CD4-positive, alpha-beta T cell treated with Interleukin-15 for 1 hour (primary cell): ENCODE measurements around the gene TSPAN32.
A peak's percentile ranks its signal among the peaks of the same experiment; 100 is the strongest.

Experiments used
- DNase-seq: peaks from one replicate; pipeline ENCODE4 v3.0.0-alpha.2; 2020

The TSPAN32 gene

DNA sequence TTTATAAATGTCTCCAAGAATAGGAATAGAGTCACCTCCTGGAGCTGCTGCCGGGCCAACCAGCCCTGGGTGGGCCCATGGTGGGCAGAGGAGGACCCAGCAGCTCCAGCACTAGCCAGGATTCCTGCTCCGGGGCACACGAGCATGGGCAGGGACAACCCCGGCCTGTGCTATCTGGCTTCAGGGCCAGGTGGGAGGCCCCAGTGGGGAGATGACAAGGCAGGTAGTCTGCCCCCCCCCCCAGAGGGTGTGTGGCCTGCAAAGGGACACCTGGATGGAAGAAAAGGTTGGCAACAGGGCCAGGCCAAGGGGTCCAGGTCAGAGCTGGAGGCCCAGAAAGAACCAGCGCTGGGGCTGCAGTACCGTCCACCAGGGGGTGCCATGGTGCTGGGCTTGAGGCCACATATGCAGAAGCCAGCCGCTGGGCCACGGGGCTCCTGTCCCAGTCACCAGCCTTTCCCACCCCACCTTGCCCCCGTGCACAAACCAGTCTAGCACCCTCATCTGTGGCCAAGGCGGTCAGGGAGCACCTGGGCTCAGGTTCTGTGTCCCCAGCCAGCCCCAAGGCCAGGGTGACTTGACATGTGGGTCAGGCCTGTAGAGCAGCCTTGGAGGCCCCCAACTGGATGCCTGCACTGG, 3.4 kb downstream of the TSPAN32 start:
- peak; percentile 74 for DNase-seq

DNA sequence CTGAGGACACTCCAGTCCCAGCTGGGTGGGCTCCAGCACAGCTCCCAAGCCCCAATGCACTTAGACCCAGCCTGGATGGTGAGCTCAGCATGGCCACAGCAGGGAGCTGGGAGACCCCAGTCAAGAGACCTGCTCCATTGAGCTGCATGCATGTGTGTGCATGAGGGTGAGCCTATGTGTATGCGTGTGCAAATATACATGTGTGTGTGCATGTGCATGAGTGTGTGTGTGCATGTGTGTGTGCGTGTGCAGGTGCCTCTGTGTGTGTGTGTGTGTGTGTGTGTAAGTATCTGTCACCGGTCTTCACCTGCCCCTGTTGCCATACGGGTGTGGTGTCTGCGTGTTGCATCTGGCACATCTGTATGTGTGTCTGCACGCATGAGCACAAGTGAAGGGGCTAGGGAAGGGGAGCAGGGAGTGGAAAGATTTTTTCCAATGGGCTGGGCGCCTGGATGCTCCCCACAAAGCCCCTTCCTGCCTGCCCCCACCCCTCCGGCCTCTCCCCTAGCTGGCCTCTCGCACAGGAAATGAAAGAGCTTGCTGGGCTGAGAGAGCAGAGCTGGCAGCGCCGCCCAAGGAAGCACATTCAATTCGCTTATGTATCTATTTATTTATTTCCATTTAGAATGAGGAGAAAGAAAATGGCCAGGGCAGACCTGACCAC, 4.1 kb downstream of the TSPAN32 start:
- peak; percentile 16 for DNase-seq

DNA sequence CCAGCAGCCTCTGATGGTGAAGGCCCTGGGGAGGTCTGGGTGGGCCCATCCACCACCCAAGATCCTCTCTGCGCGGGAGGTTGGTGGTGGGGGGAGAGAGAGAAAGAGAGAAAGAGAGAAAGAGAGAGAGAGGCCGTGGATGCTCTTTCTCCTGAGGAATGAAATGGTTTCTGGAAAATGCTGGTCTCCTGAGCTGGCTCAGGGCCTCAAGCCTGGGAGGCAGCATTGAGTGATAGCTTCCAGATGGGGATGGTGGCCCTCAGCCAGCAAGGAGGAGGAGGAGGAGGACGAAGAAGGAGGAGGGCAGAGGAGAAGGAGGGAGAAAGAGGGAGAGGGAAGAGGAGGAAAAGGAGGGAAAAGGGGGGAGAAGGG, 4.6 kb downstream of the TSPAN32 start:
- DNase-seq: no peak

DNA sequence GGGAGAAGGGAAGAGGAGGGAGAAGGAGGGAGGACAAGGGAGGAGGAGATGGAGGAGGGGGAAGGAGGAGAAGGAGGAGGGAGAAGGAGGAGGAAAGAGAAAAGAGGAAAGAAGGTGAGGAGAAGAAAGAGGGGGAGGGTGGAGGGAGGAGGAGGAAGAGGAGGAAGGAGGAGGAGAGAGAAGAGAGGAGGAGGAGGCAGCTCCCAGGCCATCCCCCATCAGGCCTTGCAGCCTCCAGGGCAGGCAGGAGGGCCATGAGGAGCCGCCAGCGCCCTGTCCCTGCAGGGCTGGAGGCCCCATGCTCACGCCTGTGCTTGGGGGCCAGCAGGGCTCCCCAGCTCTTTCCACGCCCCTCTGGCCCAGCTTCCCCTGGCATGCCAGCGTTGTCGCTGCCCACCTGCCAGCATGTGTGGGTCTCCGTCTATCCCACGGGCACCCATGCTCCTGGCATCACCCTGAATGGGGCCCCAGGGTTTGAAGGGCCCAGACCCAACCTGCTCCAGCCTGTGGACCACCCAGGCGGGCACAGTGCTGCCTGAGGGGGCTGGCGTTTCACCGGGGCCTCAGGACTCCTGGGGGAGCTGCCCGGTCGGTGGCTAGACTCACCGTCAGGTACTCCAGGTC, 5.2 kb downstream of the TSPAN32 start:
- DNase-seq: no peak

DNA sequence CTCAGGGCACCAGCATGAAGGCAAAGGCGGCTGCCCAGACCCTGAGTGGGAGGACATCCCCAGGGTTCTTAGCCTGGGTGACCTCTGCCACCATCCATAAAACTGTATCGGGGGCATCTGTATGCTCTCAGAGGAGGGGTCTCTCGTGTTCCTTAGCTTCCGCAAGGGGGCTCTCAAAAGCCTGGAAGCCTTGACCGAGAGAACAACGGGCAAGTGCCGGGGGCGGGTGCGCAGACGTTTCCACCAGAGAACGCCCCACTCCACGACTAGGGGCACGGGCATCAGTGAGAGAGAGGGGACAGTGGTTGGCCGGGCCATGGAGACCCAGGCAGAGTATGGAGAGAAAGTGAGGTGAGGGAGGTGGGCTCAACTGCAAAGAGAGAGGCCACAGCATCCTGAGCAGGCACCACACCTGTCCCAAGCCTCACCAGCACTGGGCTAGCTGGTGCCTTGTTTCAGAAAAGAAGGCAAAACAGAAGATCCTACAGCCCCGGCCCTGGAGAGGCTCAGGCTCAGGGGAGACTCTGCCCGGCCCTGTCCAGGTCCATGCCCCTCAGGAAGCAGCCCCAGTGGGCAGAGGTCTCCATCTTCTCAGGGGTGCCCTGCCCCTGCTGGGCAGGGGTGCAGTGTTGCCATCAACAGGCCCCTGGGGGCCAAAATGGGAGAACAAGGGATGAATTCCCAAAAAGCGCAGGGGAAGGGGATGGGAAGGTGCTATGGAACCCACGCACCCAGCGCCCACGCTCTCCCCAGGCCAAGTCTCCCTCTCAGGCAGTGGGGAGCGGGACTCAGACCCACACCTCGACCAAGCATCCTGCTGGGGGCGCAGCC, 5.9 kb downstream of the TSPAN32 start:
- peak; percentile 14 for DNase-seq

DNA sequence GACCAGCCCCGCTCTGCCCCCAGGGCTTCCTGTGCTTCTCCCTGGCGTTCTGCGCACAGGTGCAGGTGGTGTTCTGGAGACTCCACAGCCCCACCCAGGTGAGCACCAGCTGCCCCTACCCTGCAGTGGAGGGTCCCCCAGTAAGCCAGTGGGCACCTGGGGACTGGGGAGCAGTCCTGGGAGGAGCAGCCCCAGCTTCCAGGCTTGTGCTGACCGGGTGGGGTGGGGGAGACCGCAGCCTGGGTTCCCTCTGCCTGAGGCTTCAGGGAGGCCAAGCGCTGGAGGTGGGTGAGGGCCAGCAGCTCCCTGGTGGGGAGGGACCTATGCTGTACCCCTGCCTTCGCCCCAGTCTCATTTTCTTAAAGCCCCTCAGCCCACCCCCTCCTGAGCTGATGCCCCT, 6.9 kb downstream of the TSPAN32 start:
- DNase-seq: no peak

DNA sequence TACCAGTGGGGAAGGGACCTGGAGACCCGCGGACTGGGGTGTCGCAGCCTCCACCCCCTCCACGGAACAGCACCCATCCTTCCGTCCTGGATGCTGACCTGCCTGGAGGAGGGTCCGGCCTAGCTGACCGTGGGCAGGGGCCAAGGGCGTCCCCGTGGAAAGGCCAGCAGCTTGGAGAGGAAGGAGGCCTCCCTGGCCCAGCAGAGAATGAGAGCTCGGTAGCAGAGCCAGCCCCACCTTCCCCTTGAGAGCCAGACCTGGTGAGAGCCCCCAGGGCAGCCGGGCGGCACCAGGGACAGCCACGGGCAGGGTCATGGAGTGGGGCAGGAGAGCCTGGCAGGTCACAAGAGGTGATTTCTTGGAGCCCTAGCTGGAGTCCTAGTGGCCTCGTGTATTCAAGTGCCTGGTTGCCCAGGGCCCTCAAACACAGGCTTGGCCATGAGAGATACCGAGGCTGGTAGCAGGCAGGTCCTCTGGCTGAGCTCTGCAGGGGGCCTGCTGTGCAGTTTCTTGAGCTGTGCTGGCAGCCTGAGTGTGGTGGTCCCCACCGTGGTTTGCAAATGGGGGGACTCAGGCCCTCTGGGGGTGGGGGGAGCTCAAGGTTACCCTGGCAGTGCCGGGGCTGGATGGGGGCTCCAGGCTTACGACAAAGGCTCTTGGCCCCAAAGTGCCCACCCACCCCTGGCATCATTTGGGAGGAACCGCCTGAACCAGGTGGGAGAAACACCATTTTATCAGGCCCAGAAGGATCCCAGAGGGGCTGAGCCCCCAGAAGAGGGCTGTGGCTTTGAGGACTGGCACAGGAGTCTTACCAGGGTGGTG, 7.6 kb downstream of the TSPAN32 start:
- peak; percentile 9 for DNase-seq

DNA sequence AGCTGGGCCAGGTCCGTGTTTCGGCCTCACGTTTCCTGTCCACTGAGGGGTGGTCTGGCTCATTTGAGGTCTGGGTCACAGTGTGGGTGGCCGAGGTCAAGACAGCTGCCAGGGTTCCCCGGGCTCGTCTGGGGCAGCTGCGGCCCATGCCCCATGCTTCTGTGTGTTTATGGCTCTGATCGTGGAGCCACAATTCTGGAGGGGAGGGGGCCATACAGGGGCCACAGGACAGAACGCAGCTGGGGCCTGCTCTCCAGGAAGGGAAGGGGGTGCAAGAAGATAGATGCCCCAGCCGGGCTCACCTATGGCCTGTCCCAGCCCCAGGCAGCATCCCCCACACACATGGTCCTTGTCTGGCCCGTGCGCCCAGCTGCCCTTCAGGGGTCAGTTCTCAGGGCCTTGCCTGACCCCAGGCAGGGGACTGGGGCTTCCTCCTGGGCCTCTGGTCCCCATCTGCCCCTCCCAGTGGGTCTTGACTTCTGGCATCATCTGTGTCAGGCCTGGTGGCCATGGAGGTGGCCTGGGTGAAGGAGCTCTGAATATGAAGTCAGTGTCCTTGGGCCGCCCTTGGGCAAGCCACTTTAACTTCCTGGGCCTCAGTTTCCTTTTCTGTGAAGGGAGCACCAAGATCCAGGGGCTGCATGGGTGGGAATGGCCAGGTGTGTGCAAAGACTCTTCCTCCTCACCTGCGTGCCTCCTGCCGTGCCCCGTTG, 8.4 kb downstream of the TSPAN32 start:
- DNase-seq: peak; percentile 12

DNA sequence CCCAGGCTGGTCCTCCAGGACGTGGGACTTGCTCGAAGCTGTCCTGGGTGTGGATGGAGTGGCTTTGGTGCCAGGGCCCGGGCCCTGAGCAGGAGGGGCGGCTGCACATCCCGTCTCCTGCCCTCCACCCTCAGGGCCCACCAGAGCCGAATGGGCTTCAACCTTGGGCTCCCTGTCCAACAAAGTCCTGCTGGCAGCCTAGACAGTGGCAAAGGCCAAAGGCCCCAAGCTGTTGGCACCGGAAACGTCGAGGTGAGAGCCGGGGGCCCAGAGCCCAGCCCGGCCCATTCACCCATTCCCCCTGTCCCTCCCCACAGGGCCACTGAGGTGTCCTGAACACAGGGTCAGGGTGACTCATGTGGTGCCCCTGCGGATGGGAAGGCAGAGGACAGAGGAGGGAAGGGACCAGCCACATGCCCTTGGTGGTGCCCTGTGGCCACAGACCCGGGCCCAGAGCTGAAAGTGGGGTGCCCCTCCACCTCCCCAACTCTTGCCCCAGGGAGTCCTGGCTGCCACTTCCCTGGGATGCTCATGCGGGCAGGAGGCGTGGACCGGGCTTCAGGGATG, 9.1 kb downstream of the TSPAN32 start:
- DNase-seq: no peak

DNA sequence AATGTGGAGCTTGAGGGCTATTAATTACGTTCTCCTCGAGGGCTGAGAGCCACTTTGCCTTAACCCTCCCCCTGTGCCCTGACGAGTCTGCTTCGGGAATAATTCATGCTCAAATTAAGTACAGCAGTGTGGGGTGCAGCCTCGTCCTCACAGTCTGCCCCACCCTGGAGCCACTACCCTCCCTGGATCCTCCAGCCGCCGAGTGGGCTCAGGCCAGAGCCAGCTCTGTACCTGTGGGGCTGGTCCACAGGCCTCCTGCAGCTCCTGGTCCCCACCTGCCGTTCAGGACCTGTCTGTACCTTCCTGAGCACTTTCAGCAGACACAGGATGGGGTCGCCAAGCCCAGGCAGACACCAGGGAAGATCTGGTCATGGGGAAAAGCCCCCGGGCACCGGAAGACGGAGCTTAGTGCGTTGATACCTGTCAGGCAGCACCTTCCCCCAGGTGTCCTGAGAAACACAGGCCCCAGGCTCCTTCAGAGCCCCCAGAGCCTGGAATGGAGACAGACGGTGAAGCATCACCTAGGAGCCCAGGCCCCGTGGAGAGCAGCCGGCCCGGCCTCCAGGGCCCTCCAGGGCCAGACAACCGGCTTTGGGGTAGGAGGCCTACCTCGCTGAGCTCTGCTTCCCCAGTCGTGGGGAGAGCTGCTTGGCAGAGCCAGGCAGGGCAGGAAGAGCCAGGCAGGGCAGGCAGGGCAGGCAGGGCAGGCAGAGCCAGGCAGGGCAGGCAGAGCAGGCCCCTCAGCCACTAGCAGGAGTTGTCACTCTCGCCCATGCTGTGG, 9.7 kb downstream of the TSPAN32 start:
- peak; percentile 13 for DNase-seq

DNA sequence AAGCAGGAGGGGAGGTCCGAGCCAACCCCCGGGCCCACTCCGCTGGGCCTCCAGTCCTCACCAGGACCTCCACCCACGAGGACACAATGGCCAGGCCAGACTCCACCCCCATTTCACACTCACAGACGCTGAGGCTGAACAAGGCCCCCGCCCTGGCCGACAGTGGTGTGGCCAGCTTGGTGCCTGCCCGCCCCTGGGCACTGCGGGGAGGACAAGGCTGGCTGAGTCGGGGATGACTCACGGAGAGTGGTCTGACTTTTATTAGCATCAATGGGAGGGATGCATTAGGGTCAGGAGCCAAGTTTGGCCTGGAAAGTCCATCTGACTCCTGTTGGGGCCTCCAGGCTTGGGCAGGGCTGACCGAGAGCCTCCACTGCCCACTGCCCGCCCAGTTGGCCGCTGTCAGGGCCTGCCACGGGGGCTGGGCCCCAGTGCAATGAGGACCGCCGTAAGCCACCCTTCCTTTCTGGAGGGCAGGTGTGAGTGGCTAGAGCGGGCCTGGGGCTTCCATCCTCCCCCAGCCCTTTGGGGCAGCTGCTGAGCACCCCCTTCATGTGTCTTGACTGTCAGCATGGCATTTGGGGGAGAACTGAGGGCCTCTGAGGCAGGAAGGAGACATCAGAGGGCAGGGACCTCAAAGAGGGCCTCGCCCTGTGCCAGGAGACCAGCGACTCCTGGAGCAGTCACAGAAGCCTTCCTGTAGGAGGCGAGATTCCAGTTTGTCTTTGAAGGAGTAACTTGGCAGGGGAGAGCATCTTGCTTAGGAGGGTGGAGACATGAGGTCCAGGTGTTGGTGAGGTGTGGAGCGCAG, 10.6 kb downstream of the TSPAN32 start:
- no peak for DNase-seq

DNA sequence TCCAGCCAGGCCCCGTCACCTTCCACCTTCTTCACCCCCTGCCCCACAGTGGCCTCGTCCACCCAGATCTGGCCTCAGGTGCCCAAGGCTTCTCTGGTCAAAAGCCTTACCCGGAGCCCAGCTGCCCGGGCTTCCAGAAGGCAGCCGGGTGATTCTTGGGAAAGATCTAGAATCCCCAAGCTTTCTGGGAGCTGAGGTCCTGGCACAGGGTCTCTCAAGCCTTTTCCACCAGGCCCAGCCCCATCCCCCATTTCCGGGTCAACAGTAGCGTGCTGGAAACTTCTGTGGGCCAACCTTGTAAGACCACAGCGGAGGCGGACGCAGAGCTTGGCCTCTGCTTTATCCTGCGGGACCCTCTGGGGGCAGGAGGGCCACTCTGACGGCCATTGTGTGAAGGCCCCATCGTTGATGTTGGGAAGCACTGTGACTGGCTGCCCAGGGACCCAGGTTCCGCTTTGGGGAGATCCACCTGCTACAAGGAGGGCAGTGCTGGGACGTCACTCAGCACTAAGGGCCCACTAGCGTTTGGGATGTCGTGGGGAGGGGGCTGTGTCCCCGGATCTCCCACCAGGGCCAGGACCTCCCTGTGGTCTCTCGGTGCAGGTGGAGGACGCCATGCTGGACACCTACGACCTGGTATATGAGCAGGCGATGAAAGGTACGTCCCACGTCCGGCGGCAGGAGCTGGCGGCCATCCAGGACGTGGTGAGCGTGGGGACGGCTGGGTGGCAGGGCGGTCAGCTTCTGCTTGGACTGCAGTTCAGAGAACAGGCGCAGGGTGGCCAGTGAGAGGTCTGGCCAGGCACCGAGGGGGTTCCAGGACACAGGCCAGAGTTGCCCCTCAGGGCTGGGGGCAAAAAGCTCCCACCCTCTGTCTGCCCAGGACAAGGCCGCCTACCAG, 11.5 kb downstream of the TSPAN32 start:
- peak; percentile 11 for DNase-seq

DNA sequence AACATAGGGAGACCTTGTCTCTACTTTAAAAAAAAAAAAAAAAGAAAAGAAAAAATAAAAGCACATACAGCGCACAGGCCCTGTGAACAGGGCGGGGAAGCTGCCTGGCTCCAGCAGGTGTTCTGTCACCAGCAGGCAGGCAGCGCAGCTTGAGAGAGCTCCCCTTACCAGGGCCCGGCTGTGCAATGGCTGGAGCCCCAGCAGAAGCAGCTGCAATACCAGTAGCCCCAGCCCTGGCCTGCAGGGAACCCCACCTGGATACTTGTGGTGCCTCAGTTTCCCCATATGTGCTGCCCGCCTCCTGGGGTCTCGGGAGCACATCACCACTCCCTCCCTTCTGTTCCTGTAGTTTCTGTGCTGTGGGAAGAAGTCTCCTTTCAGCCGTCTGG, 12.3 kb downstream of the TSPAN32 start:
- no peak for DNase-seq

DNA sequence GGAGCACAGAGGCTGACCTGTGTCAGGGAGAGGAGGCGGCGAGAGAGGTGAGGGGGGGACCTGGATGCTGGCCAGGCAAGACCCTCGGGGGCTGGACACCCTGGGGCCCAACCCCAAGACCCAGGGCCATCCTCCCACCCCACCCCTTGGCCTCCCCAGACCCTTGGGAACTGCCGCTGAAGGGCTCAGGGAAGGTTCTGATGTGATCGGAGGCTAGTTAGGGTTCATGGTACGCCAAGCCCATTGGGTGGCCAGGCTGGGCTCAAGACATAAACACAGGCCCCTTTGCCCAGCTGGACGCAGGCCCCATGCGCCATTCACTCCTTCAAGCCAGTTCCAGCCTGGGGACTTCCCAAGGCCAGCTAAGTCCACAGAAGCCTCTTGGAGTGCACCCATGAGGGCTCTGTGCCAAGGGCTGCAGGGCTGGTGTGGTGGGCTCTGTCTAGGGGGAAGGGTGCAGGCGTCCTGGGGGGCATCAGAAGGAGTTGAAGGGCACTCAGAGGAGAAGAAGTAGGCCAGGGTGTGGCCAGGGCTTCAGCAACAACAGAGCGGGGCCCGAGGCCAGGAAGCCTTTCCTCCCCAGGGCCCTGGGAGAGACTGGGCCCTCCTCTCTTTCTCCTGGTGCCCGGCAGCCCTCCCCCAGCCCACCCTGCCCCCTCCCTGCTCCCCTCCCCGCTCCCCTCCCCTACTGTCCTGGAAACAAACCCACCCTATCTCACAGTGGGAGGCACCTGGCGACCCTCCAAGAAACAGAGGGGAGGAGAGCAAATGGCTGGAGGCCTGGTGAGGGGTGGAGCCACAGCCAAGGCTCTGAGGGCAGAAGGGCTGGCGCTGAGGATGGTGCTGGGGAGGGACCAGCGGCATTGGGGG, 12.9 kb downstream of the TSPAN32 start:
- no peak for DNase-seq

DNA sequence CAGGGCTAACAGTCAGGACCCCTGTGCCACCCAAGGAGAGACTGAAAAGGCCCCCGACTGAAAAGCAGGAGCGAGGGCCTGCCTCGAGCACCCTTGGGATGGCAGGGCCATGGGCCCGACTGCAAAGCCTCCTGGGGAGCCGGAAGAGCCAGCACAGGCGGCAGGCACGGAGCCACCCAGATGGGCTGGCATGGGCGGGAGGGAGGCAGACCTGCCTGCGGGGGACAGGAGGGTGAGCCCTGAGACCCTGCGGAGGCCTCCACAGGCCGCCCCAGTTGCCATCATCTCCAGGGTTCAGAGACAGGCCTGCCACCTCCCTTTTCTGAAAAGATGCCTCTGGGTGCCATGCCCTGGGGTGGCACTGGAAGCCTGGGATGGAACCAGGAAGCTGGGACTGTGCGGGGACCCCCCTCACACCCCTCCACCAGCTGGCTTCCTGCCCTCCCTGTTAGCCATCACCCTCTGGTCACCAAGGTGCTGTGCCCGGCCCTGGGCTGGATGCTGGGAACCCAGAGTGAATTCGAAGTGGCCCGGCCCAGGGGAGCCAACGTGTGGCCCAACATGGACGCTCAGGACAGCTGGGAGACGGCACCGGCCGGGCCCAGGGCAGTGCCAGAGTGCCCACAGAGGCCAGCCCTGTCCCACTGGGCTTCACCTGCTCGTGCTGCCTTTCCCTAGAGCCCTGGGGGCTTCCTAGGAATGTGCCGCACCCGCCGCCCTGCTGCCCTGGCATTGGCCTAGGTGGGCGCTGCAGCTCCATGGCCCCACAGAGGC, 13.8 kb downstream of the TSPAN32 start:
- no peak for DNase-seq

DNA sequence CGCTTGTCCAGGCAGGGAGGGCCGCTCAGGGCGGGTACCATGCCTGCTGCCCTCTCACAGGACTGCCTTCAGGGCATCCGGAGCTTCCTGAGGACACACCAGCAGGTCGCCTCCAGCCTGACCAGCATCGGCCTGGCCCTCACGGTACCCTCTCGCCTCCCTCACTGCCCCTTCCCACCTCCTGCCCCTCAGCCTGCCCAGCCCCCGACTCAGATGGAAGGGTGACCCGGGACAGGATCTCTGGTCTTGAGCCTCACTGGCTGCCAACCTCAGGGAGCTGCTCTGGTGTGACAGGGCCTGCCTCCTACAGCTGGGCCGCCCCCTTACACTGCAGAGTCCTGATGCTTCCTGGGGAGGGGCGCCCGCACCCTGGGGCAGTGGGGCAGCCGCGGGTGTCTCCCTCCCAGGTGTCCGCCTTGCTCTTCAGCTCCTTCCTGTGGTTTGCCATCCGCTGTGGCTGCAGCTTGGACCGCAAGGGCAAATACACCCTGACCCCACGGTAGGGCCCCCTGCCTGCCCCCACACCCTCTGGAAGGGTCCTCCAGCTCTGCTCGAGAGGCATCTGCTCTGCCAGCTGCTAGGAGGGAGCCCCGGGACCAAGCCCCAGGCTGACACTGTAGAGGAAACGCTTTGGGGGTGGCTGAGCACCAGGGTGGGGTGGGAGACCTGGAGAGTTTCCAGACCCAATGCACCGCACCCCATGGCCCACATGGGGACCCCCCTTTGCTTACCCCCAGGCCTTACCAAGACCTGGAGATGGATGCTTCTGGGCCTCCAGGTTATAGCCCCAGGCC, 14.6 kb downstream of the TSPAN32 start:
- no peak for DNase-seq
